Heart left ventricle (tissue), 16 donors: Measurements from ENCODE around the gene GPBP1. TPM values are rescaled to one million over a fixed set of nuclear protein-coding genes. Genes with fewer than 3 reads are reported as not detected.

ENCODE experiments used
- ATAC-seq, 4 donors: fragments of 200-7000 bp; cut with Tn5 transposase; one replicate each; pipeline ENCODE4 v1.9.1; 2020 to 2022; ENCODE audit warnings: moderate library complexity in 4 of 4, mild to moderate bottlenecking in 3 of 4, moderate number of reproducible peaks in 1 of 4
- DNase-seq, 5 donors: peaks; one replicate each; pipeline ENCODE4 v3.0.0-alpha.2; 2020
- H3K27ac ChIP-seq, 12 donors: fragments of 200-600 bp; sonication (generic) in 4 of 12; one replicate each; pipeline versions ENCODE4 v1.5.0 to v1.8.0; 2016 to 2022; ENCODE audit warnings: mild to moderate bottlenecking in 2 of 12
- H3K27me3 ChIP-seq, 9 donors: fragments of 200-600 bp; sonication (generic) in 2 of 9; one replicate each; pipeline versions ENCODE4 v1.5.1 to v1.8.0; 2016 to 2022; ENCODE audit warnings: mild to moderate bottlenecking in 3 of 9
- H3K36me3 ChIP-seq, 9 donors: fragments of 200-600 bp; sonication (generic) in 2 of 9; one replicate each; pipeline versions ENCODE4 v1.5.0 to v1.8.0; 2018 to 2022; ENCODE audit warnings: mild to moderate bottlenecking in 2 of 9
- H3K4me1 ChIP-seq, 12 donors: fragments of 200-600 bp; sonication (generic) in 4 of 12; one replicate each; pipeline versions ENCODE4 v1.5.0 to v1.8.0; 2016 to 2022; ENCODE audit warnings: mild to moderate bottlenecking in 3 of 12
- H3K4me3 ChIP-seq, 12 donors: fragments of 200-600 bp; sonication (generic) in 4 of 12; one replicate each; pipeline versions ENCODE4 v1.5.0 to v1.8.0; 2017 to 2022; ENCODE audit warnings: mild to moderate bottlenecking in 9 of 12, moderate library complexity in 4 of 12
- H3K9me3 ChIP-seq, 12 donors: fragments of 200-600 bp; sonication (generic) in 4 of 12; one replicate each; pipeline versions ENCODE4 v1.5.0 to v1.8.0; 2016 to 2022; ENCODE audit warnings: mild to moderate bottlenecking in 1 of 12
- POLR2A ChIP-seq, 2 donors: fragments of 450-650 bp; IDR thresholded peaks; one replicate each; pipeline ENCODE4 v1.6.1; 2017; ENCODE audit warnings: antibody characterized with exemption in 2 of 2, mild to moderate bottlenecking in 2 of 2, moderate library complexity in 2 of 2
- WGBS, 4 donors: extraction: QIAGEN DNeasy Blood & Tissue Kit in 2 of 4; methylation state at CpG; one replicate each; pipeline versions ENCODE4 v1.1.5 to v1.1.7; 2013 to 2018; 5-methylcytosine and 5-hydroxymethylcytosine counted together
- intact Hi-C, 10 donors: fragments of 100-400 bp; cut with DNase I; formaldehyde crosslinking; loops; one replicate each; pipeline versions ENCODE4 v1.11.1 to v1.14.2; 2022
- polyA plus RNA-seq, 2 donors: library from polyadenylated mRNA; stranded (reverse); fragments of 200-250 nt; gene quantifications; one replicate each; pipeline ENCODE4 v1.2.3, GENCODE V29; 2013
- total RNA-seq, 9 donors: library from RNA; depleted of rRNA in 2 of 9; stranded (reverse); fragments of >200 nt in 2 of 9; fragmentation: NEBNext Ultra II Directional in 3 of 9; extraction: Animal tissue kit (Norgen Biotek cat#: 25700) in 3 of 9; gene quantifications; one replicate each; pipeline versions ENCODE4 v1.1.0 to v1.2.4, GENCODE V29; 2016 to 2023
- TF ChIP-seq, protein P1 (sequence below), 12 donors: fragments of 200-600 bp; sonication (generic) in 4 of 12; IDR thresholded peaks; one replicate each; pipeline versions ENCODE4 v1.5.0 to v1.8.0; 2018 to 2022; ENCODE audit warnings: antibody characterized with exemption in 12 of 12, mild to moderate bottlenecking in 5 of 12
- donor health status: ischemic (EF 13 %, LVEDD 7.1; RV severe dilation, severe dysfunction).
- donor health status: healthy with polysubstance abuse.
- donor health status: DM: no; HTN: yes; CAD: no.
- donor health status: DM: no; HTN: no; CAD: no.
- donor health status: ischemic (EF 25% LVEDD 6.9; RV normal size, moderate dysfunction).
- donor health status: ischemic (EF 25% LVEDD 5.7; RV mildly dilated, moderate dysfunction).
- donor health status: healthy.
- donor health status: DM: yes; HTN: yes; CAD: no.
- donor health status: ischemic (EF 35%, LVEDD 5.7; RV mildly dilated, moderate dysfunction).
- donor health status: nonischemic (EF 11% LVEDD 7.7; RV severe dilation, severe dysfunction).
- donor health status: DM: yes; HTN: yes; CAD: no.
- donor health status: PGD.
- donor health status: ischemic (EF 29% LVEDD 5.4; RV normal size, mild dysfunction).
- donor health status: nonischemic (EF 23%, LVEDD 6.1; RV moderate dilation, normal function).

Gene GPBP1
- total and polyA plus RNA-seq, 11 donors, result 31.0 to 60.9 (median 49.5) TPM

DNA sequence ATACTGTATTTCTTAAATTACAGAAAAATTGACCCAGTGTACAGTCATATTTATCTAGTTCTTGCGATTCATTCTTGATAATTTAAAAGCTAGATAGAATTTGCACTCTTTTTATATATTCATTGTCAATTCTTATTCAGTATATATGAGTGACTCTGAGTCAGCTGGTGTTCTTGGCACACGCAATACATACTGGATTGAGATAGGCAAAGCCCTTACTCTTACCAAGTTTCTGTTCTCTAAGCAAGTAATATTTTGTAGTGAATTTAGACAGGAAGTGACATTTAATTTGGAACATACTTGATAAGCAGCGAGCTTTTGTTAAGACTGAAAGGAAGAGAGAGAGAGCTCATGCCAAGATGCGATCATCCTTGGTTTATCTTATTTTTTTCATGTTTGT is 57.7 kb downstream of the GPBP1 start:
- peaks cover 0 to 60% (median 49%) of the 10 kb centered on the region in 9 donors for H3K36me3 ChIP-seq
- ATAC-seq (peak in 3 of 4 donors; percentile 44 to 68 (median 57)), DNase-seq (no peak)
- H3K9me3 ChIP-seq, result no peaks in the 10 kb centered on the region
- intact Hi-C loops, result no loop called here
- H3K27ac ChIP-seq, result peak overlapping the region in 4 of 12 donors; percentile 8 to 16 (median 12)
- H3K4me3 ChIP-seq, result no peak overlapping the region
- no peak for TF ChIP-seq POLR2A (IDR thresholded peaks at IDR 0.05)
- TF ChIP-seq, protein P1, sequence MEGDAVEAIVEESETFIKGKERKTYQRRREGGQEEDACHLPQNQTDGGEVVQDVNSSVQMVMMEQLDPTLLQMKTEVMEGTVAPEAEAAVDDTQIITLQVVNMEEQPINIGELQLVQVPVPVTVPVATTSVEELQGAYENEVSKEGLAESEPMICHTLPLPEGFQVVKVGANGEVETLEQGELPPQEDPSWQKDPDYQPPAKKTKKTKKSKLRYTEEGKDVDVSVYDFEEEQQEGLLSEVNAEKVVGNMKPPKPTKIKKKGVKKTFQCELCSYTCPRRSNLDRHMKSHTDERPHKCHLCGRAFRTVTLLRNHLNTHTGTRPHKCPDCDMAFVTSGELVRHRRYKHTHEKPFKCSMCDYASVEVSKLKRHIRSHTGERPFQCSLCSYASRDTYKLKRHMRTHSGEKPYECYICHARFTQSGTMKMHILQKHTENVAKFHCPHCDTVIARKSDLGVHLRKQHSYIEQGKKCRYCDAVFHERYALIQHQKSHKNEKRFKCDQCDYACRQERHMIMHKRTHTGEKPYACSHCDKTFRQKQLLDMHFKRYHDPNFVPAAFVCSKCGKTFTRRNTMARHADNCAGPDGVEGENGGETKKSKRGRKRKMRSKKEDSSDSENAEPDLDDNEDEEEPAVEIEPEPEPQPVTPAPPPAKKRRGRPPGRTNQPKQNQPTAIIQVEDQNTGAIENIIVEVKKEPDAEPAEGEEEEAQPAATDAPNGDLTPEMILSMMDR (IDR thresholded peaks at IDR 0.05), result no peak
- peaks cover 0 to 14% (median 6%) of the 10 kb centered on the region in 12 donors for H3K4me1 ChIP-seq
- H3K27me3 ChIP-seq, result no peaks in the 10 kb centered on the region
- WGBS, 4 donors, result 51 to 68% (median 58%) methylated on average over 4 of the region's 4 CpGs

DNA sequence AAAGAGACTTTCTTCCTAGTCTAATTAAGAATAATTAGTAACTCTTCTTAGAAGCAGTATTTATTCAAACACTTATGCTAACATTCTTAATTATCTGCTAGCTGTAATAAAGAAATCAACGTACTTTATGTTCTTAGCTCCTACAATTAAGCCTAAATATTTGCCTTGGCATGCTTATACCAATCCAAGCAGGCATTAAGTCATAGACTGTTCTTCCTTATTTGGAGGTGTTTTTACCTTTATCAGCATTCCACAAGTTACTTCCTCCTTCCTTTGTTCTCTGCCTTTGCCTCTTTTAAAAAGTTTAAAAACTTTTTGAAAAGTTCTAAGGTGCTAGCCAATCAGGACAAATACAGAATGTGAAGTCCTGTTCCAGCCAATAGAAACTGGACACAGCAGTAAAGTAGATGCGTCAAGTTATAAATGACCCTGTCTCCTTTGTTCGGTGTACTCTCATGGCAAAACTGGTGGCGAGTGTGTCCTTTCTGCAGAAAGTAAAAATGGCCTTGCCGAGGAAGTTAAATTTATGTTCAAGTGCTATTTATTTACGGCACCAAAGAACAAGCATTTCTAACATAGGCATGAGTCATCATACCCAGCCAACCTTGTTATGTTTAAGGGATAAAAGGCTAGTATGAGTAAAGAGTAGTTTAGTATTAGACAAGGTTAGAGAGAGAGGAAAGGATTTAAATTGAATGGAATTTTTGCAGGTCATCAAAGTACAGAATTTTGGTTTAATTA is 58.6 kb downstream of the GPBP1 start:
- WGBS, 4 donors, result 93 to 97% (median 95%) methylated on average over 6 of the region's 6 CpGs
- DNase-seq, result no peak
- Histone ChIP-seq H3K27me3 (no peaks in the 10 kb centered on the region), H3K4me1 (peaks cover 0 to 14% (median 6%) of the 10 kb centered on the region in 12 donors), H3K4me3 (no peak overlapping the region), H3K36me3 (peaks cover 0 to 69% (median 57%) of the 10 kb centered on the region in 9 donors), H3K9me3 (no peaks in the 10 kb centered on the region), H3K27ac (peak overlapping the region in 2 of 12 donors; percentile 8 to 11)
- intact Hi-C loops, result no loop called here
- ATAC-seq, result no peak
- TF ChIP-seq, protein P1 (IDR thresholded peaks at IDR 0.05), result no peak
- TF ChIP-seq POLR2A (IDR thresholded peaks at IDR 0.05), result no peak

DNA sequence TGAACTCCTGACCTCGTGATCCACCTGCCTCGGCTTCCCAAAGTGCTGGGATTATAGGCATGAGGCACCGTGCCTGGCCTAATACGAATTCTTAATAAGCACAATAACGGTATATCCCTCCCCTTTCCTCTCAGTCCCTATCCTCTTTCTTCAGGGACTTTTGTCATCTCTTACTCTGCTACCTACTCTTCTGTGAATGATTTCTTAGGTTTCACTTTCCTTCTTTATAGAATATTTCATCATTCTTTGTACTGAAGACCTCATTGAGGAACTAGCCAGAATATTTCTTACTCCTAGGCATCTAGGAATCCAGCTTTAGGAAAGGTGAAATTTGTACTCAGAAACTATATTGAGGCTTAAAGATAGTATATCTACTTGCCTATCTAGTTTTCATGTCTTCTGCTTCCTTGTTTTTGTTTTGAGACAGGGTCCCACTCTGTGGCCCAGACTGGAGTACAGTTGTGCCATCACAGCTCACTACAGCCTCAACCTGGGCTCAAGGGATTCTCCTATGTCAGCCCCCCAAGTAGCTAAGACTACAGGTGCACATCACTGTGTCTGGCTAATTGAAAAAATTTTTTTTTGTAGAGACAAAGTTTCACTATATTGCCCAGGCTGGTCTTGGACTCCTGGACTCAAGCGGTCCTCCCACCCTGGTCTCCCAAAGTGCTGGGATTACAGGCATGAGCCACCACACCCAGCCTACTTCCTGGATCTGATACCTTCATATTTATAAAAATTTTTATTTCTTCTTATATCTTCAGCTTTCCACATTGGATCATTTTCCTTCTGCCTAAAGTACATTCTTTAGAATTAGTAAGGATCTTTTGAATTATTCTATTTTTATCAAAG is 69.7 kb downstream of the GPBP1 start:
- TF ChIP-seq, protein P1 (IDR thresholded peaks at IDR 0.05), result no peak
- no peak for TF ChIP-seq POLR2A (IDR thresholded peaks at IDR 0.05)
- H3K36me3 ChIP-seq, result peaks cover 0 to 72% (median 43%) of the 10 kb centered on the region in 9 donors

DNA sequence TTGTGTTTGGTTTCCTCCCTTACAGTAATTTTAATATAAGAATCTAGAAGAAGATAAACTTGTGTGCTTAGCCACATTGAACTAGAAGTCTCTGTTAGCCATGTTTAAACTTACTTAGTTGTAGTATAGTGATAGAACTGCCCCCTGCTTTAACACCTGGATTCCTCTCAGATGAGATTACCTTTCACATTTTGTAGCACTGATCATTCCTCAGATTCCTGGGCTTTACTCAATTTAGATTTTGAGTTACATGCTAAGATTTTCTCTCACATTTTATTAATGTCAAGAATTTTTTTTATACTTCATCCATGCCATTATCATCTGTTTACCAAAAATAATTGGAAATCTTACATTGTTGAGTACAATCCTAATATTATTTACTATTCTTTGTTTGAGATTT is 70.5 kb downstream of the GPBP1 start:
- intact Hi-C loops, result no loop called here
- TF ChIP-seq, protein P1 (IDR thresholded peaks at IDR 0.05), result no peak
- TF ChIP-seq POLR2A (IDR thresholded peaks at IDR 0.05), result no peak
- peaks cover 0 to 11% (median 0%) of the 10 kb centered on the region in 12 donors for H3K4me1 ChIP-seq

More for the DNA sequence above, 69.7 kb downstream of the GPBP1 start:
- no peak for DNase-seq
- H3K9me3 ChIP-seq, result no peaks in the 10 kb centered on the region
- intact Hi-C loops, result no loop called here
- 90 to 97% (median 94%) methylated on average over 6 of the region's 6 CpGs for WGBS, 4 donors
- H3K4me3 ChIP-seq, result no peak overlapping the region
- peaks cover 0 to 11% (median 0%) of the 10 kb centered on the region in 12 donors for H3K4me1 ChIP-seq
- H3K27me3 ChIP-seq, result no peaks in the 10 kb centered on the region
- H3K27ac ChIP-seq, result no peak overlapping the region
- ATAC-seq, result no peak

More for the DNA sequence above, 70.5 kb downstream of the GPBP1 start:
- DNase-seq (no peak), ATAC-seq (no peak)
- Histone ChIP-seq H3K27ac (no peak overlapping the region), H3K9me3 (no peaks in the 10 kb centered on the region), H3K4me3 (no peak overlapping the region), H3K27me3 (no peaks in the 10 kb centered on the region), H3K36me3 (peaks cover 0 to 74% (median 48%) of the 10 kb centered on the region in 9 donors)
